Measurements from ENCODE around the gene NFYC.
A peak's percentile ranks its signal among the peaks of the same experiment; 100 is the strongest.

Gene NFYC

DNA sequence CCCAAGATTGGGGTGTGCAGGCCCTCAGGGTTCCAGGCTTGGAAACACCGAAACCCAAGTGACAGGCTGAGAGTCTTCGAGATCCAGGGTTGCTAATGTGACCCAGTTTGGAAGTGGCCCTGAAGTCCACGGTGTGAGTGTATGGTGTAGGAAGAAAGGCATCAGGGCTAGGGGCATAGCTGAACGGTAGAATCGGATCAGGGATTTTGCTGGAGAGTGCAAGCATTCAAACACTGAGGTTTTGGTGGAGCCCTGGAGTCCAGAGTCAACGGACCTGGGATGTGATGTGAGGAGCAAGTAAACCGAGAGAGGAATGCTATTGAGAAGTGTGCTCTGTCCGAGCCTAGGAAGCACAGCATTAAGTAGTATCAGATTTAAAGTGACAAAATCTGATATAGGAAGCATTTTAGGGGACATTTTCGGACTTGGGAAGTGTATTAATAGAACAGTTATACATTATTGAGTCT, 958 bp downstream of the NFYC start:
- no peaks in the 10 kb centered on the region for H3K27me3 ChIP-seq
- H3K9me3 ChIP-seq, result no peaks in the 10 kb centered on the region
- H3K4me1 ChIP-seq (ENCODE audit: control insufficient read depth in 1 of 2, insufficient read depth in 1 of 2, low read depth in 1 of 2, low read length in 1 of 2), result peaks cover 60 to 61% of the 10 kb centered on the region in 2 experiments
- TF ChIP-seq, protein P1, sequence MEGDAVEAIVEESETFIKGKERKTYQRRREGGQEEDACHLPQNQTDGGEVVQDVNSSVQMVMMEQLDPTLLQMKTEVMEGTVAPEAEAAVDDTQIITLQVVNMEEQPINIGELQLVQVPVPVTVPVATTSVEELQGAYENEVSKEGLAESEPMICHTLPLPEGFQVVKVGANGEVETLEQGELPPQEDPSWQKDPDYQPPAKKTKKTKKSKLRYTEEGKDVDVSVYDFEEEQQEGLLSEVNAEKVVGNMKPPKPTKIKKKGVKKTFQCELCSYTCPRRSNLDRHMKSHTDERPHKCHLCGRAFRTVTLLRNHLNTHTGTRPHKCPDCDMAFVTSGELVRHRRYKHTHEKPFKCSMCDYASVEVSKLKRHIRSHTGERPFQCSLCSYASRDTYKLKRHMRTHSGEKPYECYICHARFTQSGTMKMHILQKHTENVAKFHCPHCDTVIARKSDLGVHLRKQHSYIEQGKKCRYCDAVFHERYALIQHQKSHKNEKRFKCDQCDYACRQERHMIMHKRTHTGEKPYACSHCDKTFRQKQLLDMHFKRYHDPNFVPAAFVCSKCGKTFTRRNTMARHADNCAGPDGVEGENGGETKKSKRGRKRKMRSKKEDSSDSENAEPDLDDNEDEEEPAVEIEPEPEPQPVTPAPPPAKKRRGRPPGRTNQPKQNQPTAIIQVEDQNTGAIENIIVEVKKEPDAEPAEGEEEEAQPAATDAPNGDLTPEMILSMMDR (IDR thresholded peaks at IDR 0.05), result no peak
- H3K36me3 ChIP-seq, result peaks cover 3% of the 10 kb centered on the region
- H3K27ac ChIP-seq, result peak overlapping the region; percentile 98
- H3K4me3 ChIP-seq (ENCODE audit: low read depth in 1 of 2, low read length in 1 of 2), result peak overlapping the region; percentile 90 to 96

DNA sequence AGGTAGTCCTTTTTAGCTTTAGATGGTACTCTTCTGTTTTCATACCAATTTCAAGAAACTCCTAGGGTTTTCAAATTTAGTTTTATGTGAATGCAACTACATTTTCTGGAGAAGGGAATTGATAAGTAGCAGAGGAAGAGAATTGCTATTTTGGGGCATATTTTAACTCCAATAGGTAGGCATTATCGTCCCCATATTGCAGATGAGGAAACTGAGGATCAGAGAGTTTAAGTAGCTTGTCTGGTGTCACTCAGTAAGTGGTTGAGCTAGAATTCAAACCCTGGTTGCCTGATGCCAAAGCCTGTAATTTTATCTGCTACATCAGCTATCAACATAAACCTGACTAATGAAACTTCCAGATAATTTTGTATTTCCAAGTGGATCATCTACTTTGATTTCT, 1.9 kb downstream of the NFYC start:
- Histone ChIP-seq H3K36me3 (peaks cover 3% of the 10 kb centered on the region), H3K4me3 (ENCODE audit: low read depth in 1 of 2, low read length in 1 of 2) (peak overlapping the region in 1 of 2 experiments; percentile 90), H3K27me3 (no peaks in the 10 kb centered on the region), H3K9me3 (no peaks in the 10 kb centered on the region), H3K4me1 (ENCODE audit: control insufficient read depth in 1 of 2, insufficient read depth in 1 of 2, low read depth in 1 of 2, low read length in 1 of 2) (peaks cover 68 to 70% of the 10 kb centered on the region in 2 experiments), H3K27ac (peak overlapping the region; percentile 98)
- TF ChIP-seq, protein P1 (IDR thresholded peaks at IDR 0.05), result no peak

- H3K4me1 ChIP-seq (ENCODE audit: control insufficient read depth in 1 of 2, insufficient read depth in 1 of 2, low read depth in 1 of 2, low read length in 1 of 2), result peaks cover 71 to 80% of the 10 kb centered on the region in 2 experiments
- peaks cover 3% of the 10 kb centered on the region for H3K36me3 ChIP-seq
- TF ChIP-seq, protein P1 (IDR thresholded peaks at IDR 0.05), result no peak
- no peaks in the 10 kb centered on the region for H3K27me3 ChIP-seq
- H3K27ac ChIP-seq, result peak overlapping the region; percentile 98
- no peak overlapping the region for H3K4me3 ChIP-seq (ENCODE audit: low read depth in 1 of 2, low read length in 1 of 2)
- H3K9me3 ChIP-seq, result no peaks in the 10 kb centered on the region
Measured at GRCh38 chr1:40694353-40694874, 2.9 kb downstream of the NFYC start.

DNA sequence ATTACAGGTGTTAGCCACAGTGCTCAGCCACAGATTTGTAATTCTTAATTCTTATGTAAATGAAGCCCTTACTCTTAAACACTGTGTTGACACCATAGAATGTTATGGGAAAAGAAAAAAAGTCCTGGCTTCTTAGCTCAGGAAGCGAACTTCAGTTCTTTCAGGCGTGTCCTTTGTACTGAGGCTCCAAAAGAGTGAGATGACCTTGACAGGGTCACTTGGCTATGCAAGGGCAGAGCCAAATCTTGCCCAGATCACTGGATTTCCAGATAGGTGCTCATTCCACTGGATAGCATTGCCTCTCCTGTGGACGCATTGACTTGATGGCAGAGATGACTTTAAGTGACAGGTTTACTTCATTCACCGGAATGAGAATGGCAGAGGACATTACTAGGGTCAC, 4.8 kb downstream of the NFYC start:
- no peaks in the 10 kb centered on the region for H3K27me3 ChIP-seq
- H3K9me3 ChIP-seq, result no peaks in the 10 kb centered on the region
- H3K4me1 ChIP-seq (ENCODE audit: control insufficient read depth in 1 of 2, insufficient read depth in 1 of 2, low read depth in 1 of 2, low read length in 1 of 2), result peaks cover 80 to 89% of the 10 kb centered on the region in 2 experiments
- H3K27ac ChIP-seq, result peak overlapping the region; percentile 63
- H3K36me3 ChIP-seq, result peaks cover 3% of the 10 kb centered on the region
- no peak overlapping the region for H3K4me3 ChIP-seq (ENCODE audit: low read depth in 1 of 2, low read length in 1 of 2)
- TF ChIP-seq, protein P1 (IDR thresholded peaks at IDR 0.05), result no peak

DNA sequence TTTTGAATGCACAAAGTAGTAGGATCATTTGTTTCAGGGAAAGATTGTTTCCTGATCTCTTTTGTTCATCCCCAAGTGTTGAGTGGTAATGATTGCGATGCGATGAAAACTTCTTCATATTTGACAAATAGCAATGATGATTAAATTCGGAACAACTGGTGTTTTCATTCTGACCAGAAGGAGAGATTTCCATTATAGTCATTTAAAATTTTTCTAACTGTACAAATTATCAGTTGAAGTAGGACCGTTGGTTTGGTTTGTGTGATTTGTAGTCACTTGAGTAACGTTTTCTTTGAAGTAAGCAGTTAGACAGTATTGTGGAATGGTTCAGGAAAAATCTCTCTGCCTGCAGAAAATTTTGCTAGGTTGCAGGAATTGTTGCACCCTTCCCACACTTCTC, 5.9 kb downstream of the NFYC start:
- TF ChIP-seq, protein P1 (IDR thresholded peaks at IDR 0.05), result no peak
- H3K9me3 ChIP-seq, result no peaks in the 10 kb centered on the region
- H3K27ac ChIP-seq, result peak overlapping the region; percentile 63
- H3K36me3 ChIP-seq, result peaks cover 3% of the 10 kb centered on the region
- H3K4me3 ChIP-seq (ENCODE audit: low read depth in 1 of 2, low read length in 1 of 2), result no peak overlapping the region
- H3K4me1 ChIP-seq (ENCODE audit: control insufficient read depth in 1 of 2, insufficient read depth in 1 of 2, low read depth in 1 of 2, low read length in 1 of 2), result peaks cover 84 to 96% of the 10 kb centered on the region in 2 experiments
- H3K27me3 ChIP-seq, result no peaks in the 10 kb centered on the region

Data from neutrophil (primary cell).